Measurements from ENCODE around the gene BLM. TPM values are rescaled to one million over a fixed set of nuclear protein-coding genes. Genes with fewer than 3 reads are reported as not detected.
"Not testable (repeated sequence)": the region's sequence is repeated elsewhere in the genome, so short reads cannot be mapped to it uniquely, and the experiment has no call there.

The BLM gene
- total RNA-seq, 1 donor from 2014 or later = 3.7 TPM

- H3K9me3 Mint-ChIP-seq (ENCODE audit: unreplicated experiment) = no peaks in the 10 kb centered on the region
- no peak overlapping the region for H2AFZ ChIP-seq (ENCODE audit: low read depth, low read length)
- no peak overlapping the region for H3K27ac Mint-ChIP-seq (ENCODE audit: unreplicated experiment)
- DNase-seq (ENCODE audit: low read depth) = no peak
- no peaks in the 10 kb centered on the region for H3K36me3 ChIP-seq (ENCODE audit: insufficient read depth, low read length)
- no peak overlapping the region for H3K27ac ChIP-seq (ENCODE audit: low read depth, low read length)
- H3K27me3 ChIP-seq (ENCODE audit: insufficient read depth, low read length) = no peaks in the 10 kb centered on the region
- H3K9me3 ChIP-seq (ENCODE audit: insufficient read depth, low read depth, low read length) = no peaks in the 10 kb centered on the region
- H3K4me3 Mint-ChIP-seq (ENCODE audit: unreplicated experiment) = no peak overlapping the region
- FAIRE-seq = no peak
- no peak overlapping the region for H3K4me2 ChIP-seq (ENCODE audit: low read length)
- H3K4me1 ChIP-seq (ENCODE audit: insufficient read depth, low read length) = no peaks in the 10 kb centered on the region
- H3K79me2 ChIP-seq (ENCODE audit: insufficient read depth, low read length) = no peaks in the 10 kb centered on the region
- H4K20me1 ChIP-seq (ENCODE audit: insufficient read depth, low read length) = no peaks in the 10 kb centered on the region
- peaks cover 2% of the 10 kb centered on the region for H3K36me3 Mint-ChIP-seq (ENCODE audit: low read depth, unreplicated experiment)
- H3K9ac ChIP-seq (ENCODE audit: low read length) = no peak overlapping the region
- TF ChIP-seq EZH2 (IDR thresholded peaks at IDR 0.05; ENCODE audit: insufficient read depth, low read length) = no peak
- TF ChIP-seq CTCF (IDR thresholded peaks at IDR 0.05; ENCODE audit: insufficient read depth, low read depth, low read length) = no peak
- H3K4me3 ChIP-seq (ENCODE audit: insufficient read depth, low read depth, low read length) = no peak overlapping the region
- no peaks in the 10 kb centered on the region for H3K4me1 Mint-ChIP-seq (ENCODE audit: low read depth, unreplicated experiment)
- peaks cover 26% of the 10 kb centered on the region for H3K27me3 Mint-ChIP-seq (ENCODE audit: low read depth, unreplicated experiment)
Measured at GRCh38 chr15:90823455-90823974, 106.4 kb downstream of the BLM start.

DNA sequence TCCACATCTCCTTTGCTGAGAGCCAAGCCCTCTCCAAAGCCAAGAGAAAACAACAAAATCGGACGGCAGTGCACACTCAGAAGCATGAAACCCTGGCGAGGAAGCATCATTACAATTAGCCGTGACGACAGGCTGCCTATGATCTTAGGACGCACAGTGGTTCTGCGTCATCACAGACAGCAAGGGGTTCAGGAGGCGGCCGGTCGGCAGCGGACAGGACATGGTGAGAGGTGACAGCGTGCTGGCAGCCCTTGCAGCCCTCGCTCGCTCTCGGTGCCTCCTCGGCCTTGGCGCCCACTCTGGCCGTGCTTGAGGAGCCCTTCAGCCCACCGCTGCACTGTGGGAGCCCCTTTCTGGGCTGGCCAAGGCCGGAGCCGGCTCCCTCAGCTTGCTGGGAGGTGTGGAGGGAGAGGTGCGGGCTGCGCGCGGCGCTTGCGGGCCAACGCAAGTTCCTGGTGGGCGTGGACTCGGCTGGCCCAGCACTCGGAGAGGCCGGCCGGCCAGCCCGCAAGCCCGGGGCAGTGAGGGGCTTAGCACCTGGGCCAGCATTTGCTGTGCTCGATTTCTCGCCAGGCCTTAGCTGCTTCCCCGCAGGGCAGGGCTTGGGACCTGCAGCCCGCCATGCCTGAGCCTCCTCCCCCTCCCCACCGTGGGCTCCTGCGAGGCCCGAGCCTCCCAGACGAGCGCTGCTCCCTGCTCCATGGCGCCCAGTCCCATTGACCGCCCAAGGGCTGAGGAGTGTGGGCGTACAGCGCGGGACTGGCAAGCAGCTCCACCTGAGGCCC lies 108.2 kb downstream of the BLM start:
- H3K4me3 Mint-ChIP-seq (ENCODE audit: unreplicated experiment); FAIRE-seq; H3K4me1 Mint-ChIP-seq (ENCODE audit: low read depth, unreplicated experiment); H3K36me3 ChIP-seq (ENCODE audit: insufficient read depth, low read length); H3K9me3 ChIP-seq (ENCODE audit: insufficient read depth, low read depth, low read length); H3K27ac Mint-ChIP-seq (ENCODE audit: unreplicated experiment); H3K27me3 ChIP-seq (ENCODE audit: insufficient read depth, low read length); H3K4me3 ChIP-seq (ENCODE audit: insufficient read depth, low read depth, low read length); H3K79me2 ChIP-seq (ENCODE audit: insufficient read depth, low read length); DNase-seq (ENCODE audit: low read depth); H3K9ac ChIP-seq (ENCODE audit: low read length); H3K9me3 Mint-ChIP-seq (ENCODE audit: unreplicated experiment); H3K27ac ChIP-seq (ENCODE audit: low read depth, low read length); H2AFZ ChIP-seq (ENCODE audit: low read depth, low read length); H4K20me1 ChIP-seq (ENCODE audit: insufficient read depth, low read length); H3K4me1 ChIP-seq (ENCODE audit: insufficient read depth, low read length); H3K36me3 Mint-ChIP-seq (ENCODE audit: low read depth, unreplicated experiment); H3K4me2 ChIP-seq (ENCODE audit: low read length): not testable (repeated sequence)
- peaks cover 14% of the 10 kb centered on the region for H3K27me3 Mint-ChIP-seq (ENCODE audit: low read depth, unreplicated experiment)

DNA sequence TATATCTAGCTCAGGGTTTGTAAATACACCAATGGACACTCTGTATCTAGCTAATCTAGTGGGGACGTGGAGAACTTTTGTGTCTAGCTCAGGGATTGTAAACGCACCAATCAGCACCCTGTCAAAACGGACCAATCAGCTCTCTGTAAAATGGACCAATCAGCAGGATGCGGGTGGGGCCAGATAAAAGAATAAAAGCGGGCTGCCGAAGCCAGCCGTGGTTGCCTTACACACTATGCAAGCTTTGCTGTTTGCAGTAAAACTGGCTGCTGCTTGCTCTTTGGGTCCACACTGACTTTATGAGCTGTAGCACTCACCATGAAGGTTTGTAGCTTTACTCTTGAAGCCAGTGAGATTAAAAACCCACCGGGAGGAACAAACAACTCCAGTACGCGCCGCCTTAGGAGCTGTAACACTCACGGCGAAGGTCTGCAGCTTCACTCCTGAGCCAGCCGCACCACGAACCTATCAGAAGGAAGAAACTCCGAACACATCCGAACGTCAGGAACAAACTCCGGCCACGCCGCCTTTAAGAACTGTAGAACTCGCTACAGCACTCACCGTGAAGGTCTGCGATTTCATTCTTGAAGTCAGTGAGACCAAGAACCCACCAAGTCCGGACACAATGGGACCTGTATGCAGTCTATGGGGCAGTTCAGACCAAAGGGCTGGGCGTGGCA lies 109.2 kb downstream of the BLM start:
- H3K27ac Mint-ChIP-seq (ENCODE audit: unreplicated experiment); H3K9me3 ChIP-seq (ENCODE audit: insufficient read depth, low read depth, low read length); H3K27me3 ChIP-seq (ENCODE audit: insufficient read depth, low read length); H3K4me3 ChIP-seq (ENCODE audit: insufficient read depth, low read depth, low read length); H3K9ac ChIP-seq (ENCODE audit: low read length); H3K36me3 Mint-ChIP-seq (ENCODE audit: low read depth, unreplicated experiment); H3K4me1 Mint-ChIP-seq (ENCODE audit: low read depth, unreplicated experiment); H2AFZ ChIP-seq (ENCODE audit: low read depth, low read length); H4K20me1 ChIP-seq (ENCODE audit: insufficient read depth, low read length); H3K36me3 ChIP-seq (ENCODE audit: insufficient read depth, low read length); H3K79me2 ChIP-seq (ENCODE audit: insufficient read depth, low read length); H3K27ac ChIP-seq (ENCODE audit: low read depth, low read length); FAIRE-seq; H3K4me3 Mint-ChIP-seq (ENCODE audit: unreplicated experiment); H3K4me2 ChIP-seq (ENCODE audit: low read length); H3K4me1 ChIP-seq (ENCODE audit: insufficient read depth, low read length); DNase-seq (ENCODE audit: low read depth); H3K27me3 Mint-ChIP-seq (ENCODE audit: low read depth, unreplicated experiment); H3K9me3 Mint-ChIP-seq (ENCODE audit: unreplicated experiment): not testable (repeated sequence)

All from astrocyte (in vitro differentiated cells and primary cell).